HUES6 (cell line): Measurements from ENCODE around the gene C5.

Experiments used
- H3K27ac ChIP-seq: 2 replicates; pipeline ENCODE4 v1.7.0; 2013; ENCODE audit warnings: low read depth, mild to moderate bottlenecking, low read length, inconsistent platforms
- H3K27me3 ChIP-seq: 2 replicates; pipeline ENCODE4 v1.6.1; 2013; ENCODE audit warnings: low read length; ENCODE audit not compliant: control insufficient read depth, insufficient read depth
- H3K36me3 ChIP-seq: 2 replicates; pipeline ENCODE4 v1.6.1; 2013; ENCODE audit warnings: low read length; ENCODE audit not compliant: control insufficient read depth, insufficient read depth
- H3K4me1 ChIP-seq: 2 replicates; pipeline ENCODE4 v1.6.1; 2013; ENCODE audit warnings: low read length; ENCODE audit not compliant: control insufficient read depth, insufficient read depth
- H3K4me3 ChIP-seq: 2 replicates; pipeline ENCODE4 v1.5.1; 2013; ENCODE audit warnings: low read depth, low read length
- H3K9ac ChIP-seq: one replicate; pipeline ENCODE4 v1.6.1; 2013; ENCODE audit warnings: mild to moderate bottlenecking, low read length
- H3K9me3 ChIP-seq: 2 replicates; pipeline ENCODE4 v1.6.1; 2013; ENCODE audit warnings: low read depth, low read length; ENCODE audit not compliant: control insufficient read depth, insufficient read depth

The C5 gene

DNA sequence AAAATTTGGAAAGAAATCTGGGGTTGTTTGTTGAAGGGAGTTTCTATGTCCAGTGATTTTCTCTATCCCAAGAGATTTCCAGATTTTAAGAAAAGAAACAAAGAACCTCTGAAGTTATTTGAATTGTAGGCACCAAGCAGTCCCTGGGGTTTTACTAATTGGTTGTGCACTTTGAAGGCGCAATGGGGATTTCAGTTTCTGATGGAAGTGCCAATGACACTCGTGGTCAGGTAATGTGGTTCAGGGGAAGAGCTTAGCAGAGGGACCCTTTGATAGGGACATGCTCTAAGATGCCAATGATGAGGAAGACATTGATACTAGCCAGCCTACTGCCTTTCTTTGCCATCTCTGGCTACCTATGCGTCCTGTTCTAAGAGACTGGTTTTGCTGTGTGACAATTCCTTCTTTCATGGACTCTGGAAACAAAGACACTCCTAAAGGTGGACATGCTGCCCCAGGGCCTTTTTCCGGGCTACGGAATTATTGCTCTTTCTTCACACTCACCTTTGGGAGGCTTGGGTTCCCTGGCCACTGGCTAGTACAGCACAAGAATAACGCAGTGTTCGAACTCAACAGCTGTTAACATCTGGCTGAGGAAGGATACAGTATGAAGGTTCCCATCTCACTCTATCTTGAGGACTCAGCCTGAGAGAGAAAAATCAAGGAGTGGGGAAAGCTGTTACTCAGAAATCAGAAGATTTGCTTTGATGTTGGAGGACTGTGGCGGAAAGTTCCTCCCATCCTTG, 116.6 kb downstream of the C5 start:
- Histone ChIP-seq H3K27ac (no peak overlapping the region), H3K36me3 (no peaks in the 10 kb centered on the region), H3K9ac (no peak overlapping the region), H3K4me1 (0 out of 2 replicates have a peak, but pooled peaks cover 6% of the 10 kb centered on the region), H3K9me3 (no peaks in the 10 kb centered on the region), H3K27me3 (peaks cover under 1% of the 10 kb centered on the region; the same call in 1 of the 2 replicates), H3K4me3 (no peak overlapping the region)

- no peaks in the 10 kb centered on the region for H3K36me3 ChIP-seq
- no peaks in the 10 kb centered on the region for H3K9me3 ChIP-seq
- H3K4me1 ChIP-seq = peaks cover 11% of the 10 kb centered on the region; the same call in 1 of the 2 replicates
- H3K9ac ChIP-seq = no peak overlapping the region
- H3K4me3 ChIP-seq = no peak overlapping the region
- H3K27me3 ChIP-seq = peaks cover 12% of the 10 kb centered on the region
- no peak overlapping the region for H3K27ac ChIP-seq
Measured at GRCh38 chr9:120932086-120932823, 117.8 kb downstream of the C5 start.

GRCh38 chr9:120931231-120932085, 118.6 kb downstream of the C5 start:
- peaks cover 13% of the 10 kb centered on the region for H3K4me1 ChIP-seq
- H3K36me3 ChIP-seq = no peaks in the 10 kb centered on the region
- no peak overlapping the region for H3K4me3 ChIP-seq
- no peak overlapping the region for H3K9ac ChIP-seq
- H3K9me3 ChIP-seq = no peaks in the 10 kb centered on the region
- H3K27ac ChIP-seq = no peak overlapping the region
- peaks cover 12% of the 10 kb centered on the region for H3K27me3 ChIP-seq

DNA sequence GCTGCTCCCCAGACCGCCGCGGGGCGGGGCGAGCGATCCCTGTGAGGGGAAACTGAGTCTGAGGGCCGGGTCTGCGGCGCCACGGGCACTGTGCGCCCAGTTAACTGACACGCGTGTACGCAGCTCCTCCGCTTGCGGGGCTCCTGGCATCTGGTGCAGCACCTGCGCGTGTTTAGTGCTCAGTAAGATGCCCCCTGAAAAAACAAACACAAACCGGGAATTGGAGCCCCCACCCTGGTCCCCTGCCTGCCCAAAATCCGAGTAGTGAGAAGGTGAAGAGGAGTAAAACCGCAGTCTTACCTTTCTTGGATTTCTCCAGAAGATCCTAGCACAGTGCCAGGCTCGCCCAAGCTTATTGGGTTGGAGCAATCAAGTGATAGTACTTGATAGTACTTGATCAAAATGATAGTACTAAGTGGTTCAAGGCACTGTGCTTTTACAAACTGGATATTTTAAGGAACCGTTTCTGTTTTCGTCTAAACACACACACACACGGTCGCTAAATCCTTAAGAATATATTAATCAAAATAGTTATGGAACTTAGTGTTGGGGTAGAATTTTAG, 120.8 kb downstream of the C5 start:
- peak overlapping the region; percentile 30 for H3K9ac ChIP-seq
- H3K27ac ChIP-seq = no peak overlapping the region
- peaks cover 12% of the 10 kb centered on the region for H3K27me3 ChIP-seq
- H3K4me3 ChIP-seq = peak overlapping the region; percentile 64
- no peaks in the 10 kb centered on the region for H3K9me3 ChIP-seq
- H3K36me3 ChIP-seq = no peaks in the 10 kb centered on the region
- peaks cover 33% of the 10 kb centered on the region for H3K4me1 ChIP-seq

GRCh38 chr9:120928483-120929228, 121.4 kb downstream of the C5 start:
- peak overlapping the region; percentile 45; the same call in 1 of the 2 replicates for H3K27ac ChIP-seq
- H3K9ac ChIP-seq = peak overlapping the region; percentile 68
- no peaks in the 10 kb centered on the region for H3K36me3 ChIP-seq
- no peaks in the 10 kb centered on the region for H3K9me3 ChIP-seq
- H3K27me3 ChIP-seq = peaks cover 12% of the 10 kb centered on the region
- H3K4me3 ChIP-seq = peak overlapping the region; percentile 64
- peaks cover 33% of the 10 kb centered on the region for H3K4me1 ChIP-seq

GRCh38 chr9:120928015-120928482, 122.0 kb downstream of the C5 start:
- Histone ChIP-seq H3K27me3 (peaks cover 12% of the 10 kb centered on the region), H3K9ac (peak overlapping the region; percentile 68), H3K4me1 (peaks cover 33% of the 10 kb centered on the region), H3K9me3 (no peaks in the 10 kb centered on the region), H3K36me3 (no peaks in the 10 kb centered on the region), H3K27ac (no peak overlapping the region), H3K4me3 (peak overlapping the region; percentile 64)

DNA sequence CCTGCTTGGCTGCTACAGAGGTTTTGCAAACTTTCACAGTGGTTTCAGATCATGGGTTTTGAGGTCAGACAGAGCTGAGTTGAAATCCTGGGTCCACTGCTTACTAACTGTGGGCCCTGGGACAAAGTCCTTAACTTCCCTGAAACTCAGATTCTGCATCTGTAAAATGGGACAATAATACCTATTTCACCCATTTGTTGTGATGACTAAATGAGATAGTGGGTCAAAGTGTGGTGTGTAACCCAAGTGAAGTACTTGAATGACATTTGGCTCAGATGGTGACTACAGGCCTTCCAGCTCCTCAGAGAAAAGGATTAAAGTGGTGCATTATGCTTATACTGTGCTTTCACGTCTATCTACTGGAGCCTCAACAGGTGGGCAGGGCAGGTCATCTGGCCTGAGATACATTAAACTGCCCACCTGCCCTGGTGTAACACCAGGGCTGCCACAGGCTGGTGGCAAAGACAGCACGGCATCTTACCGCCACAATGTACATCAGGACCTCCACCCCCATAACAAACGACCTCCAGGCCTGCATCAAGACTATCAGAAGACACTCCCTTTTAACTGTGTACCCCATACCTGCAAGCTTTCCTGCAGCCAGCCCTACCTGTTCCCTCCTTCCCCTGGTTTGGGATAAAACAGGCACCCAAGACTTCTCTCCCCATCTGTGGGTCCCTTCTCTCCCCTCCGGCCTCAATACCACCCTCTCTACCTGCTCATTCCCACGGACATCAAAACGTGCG, 122.6 kb downstream of the C5 start:
- Histone ChIP-seq H3K27ac (no peak overlapping the region), H3K9ac (no peak overlapping the region)

GRCh38 chr9:120926397-120926928, 123.6 kb downstream of the C5 start, which contains the start of gene TRAF1:
TSS of gene TRAF1 (minus strand) at chr9:120926796. CDS start at chr9:120926075, 721 bp downstream.
- H3K4me1 ChIP-seq = peaks cover 38% of the 10 kb centered on the region
- H3K27ac ChIP-seq = no peak within 1 kb of the TSS
- no peaks in the 10 kb centered on the region for H3K9me3 ChIP-seq
- H3K9ac ChIP-seq = no peak within 1 kb of the TSS
- H3K27me3 ChIP-seq = peaks cover 12% of the 10 kb centered on the region
- H3K4me3 ChIP-seq = no peak within 1 kb of the TSS
- H3K36me3 ChIP-seq = no peaks in the 10 kb centered on the region

More for the DNA sequence above, 122.6 kb downstream of the C5 start:
- Histone ChIP-seq H3K4me1 (peaks cover 33% of the 10 kb centered on the region), H3K36me3 (no peaks in the 10 kb centered on the region), H3K27me3 (peaks cover 12% of the 10 kb centered on the region), H3K4me3 (no peak overlapping the region), H3K9me3 (no peaks in the 10 kb centered on the region)

GRCh38 chr9:120925535-120926396, 124.3 kb downstream of the C5 start:
- no peaks in the 10 kb centered on the region for H3K9me3 ChIP-seq
- peaks cover 41% of the 10 kb centered on the region for H3K4me1 ChIP-seq
- no peak overlapping the region for H3K9ac ChIP-seq
- peaks cover 12% of the 10 kb centered on the region for H3K27me3 ChIP-seq
- no peaks in the 10 kb centered on the region for H3K36me3 ChIP-seq
- no peak overlapping the region for H3K27ac ChIP-seq
- no peak overlapping the region for H3K4me3 ChIP-seq
